IMR-90 (cell line): ENCODE results near the gene PLIN5.
A peak's percentile ranks its signal among the peaks of the same experiment; 100 is the strongest.

Source experiments
- BHLHE40 ChIP-seq: fragments of 150-350 bp; IDR thresholded peaks from 2 replicates; pipeline ENCODE4 v1.6.1; 2016; ENCODE audit warnings: mild to moderate bottlenecking, low read depth, low read length
- CEBPB ChIP-seq: IDR thresholded peaks from 2 replicates; pipeline ENCODE4 v1.6.1; 2012; ENCODE audit warnings: low read depth, low read length, improper control_type of control experiment
- CHD1 ChIP-seq: IDR thresholded peaks from 2 replicates; pipeline ENCODE4 v1.6.1; 2012; ENCODE audit warnings: low read depth, low read length, improper control_type of control experiment
- MAFK ChIP-seq: IDR thresholded peaks from 2 replicates; pipeline ENCODE4 v1.6.1; 2012; ENCODE audit warnings: low read depth, low read length, improper control_type of control experiment
- MAZ ChIP-seq: IDR thresholded peaks from 2 replicates; pipeline ENCODE4 v1.6.1; 2012; ENCODE audit warnings: low read depth, mild to moderate bottlenecking, low read length, improper control_type of control experiment, moderate library complexity, borderline replicate concordance
- POLR2A ChIP-seq: IDR thresholded peaks from 2 replicates; pipeline ENCODE4 v1.6.1; 2012; ENCODE audit warnings: mild to moderate bottlenecking, low read depth, low read length
- RAD21 ChIP-seq: IDR thresholded peaks from 2 replicates; pipeline ENCODE4 v1.6.1; 2012; ENCODE audit warnings: low read length, improper control_type of control experiment
- RCOR1 ChIP-seq: IDR thresholded peaks from 2 replicates; pipeline ENCODE4 v1.6.1; 2012; ENCODE audit warnings: mild to moderate bottlenecking, low read length, improper control_type of control experiment; ENCODE audit not compliant: insufficient replicate concordance
- RFX5 ChIP-seq: IDR thresholded peaks from 2 replicates; pipeline ENCODE4 v1.8.0; 2012; ENCODE audit warnings: low read depth, mild to moderate bottlenecking, low read length, moderate library complexity
- SMC3 ChIP-seq: fragments of 150-350 bp; IDR thresholded peaks from 2 replicates; pipeline ENCODE4 v1.6.1; 2016; ENCODE audit warnings: low read depth, mild to moderate bottlenecking, antibody characterized with exemption, low read length, moderate library complexity
- TF ChIP-seq, protein P1 (sequence below): conservative IDR thresholded peaks from 2 replicates; pipeline ENCODE4 v1.5.1; 2012; ENCODE audit warnings: mild to moderate bottlenecking, low read depth, low read length, improper control_type of control experiment
- TF ChIP-seq, protein P2 (sequence below): fragments of 150-350 bp; IDR thresholded peaks from 2 replicates; pipeline ENCODE4 v1.6.1; 2016; ENCODE audit warnings: low read depth, mild to moderate bottlenecking, low read length, moderate library complexity, borderline replicate concordance
- TF ChIP-seq, protein P3 (sequence below): fragments of 150-350 bp; IDR thresholded peaks from 2 replicates; pipeline ENCODE4 v1.6.1; 2017; ENCODE audit warnings: mild to moderate bottlenecking, antibody characterized with exemption, low read length, low read depth

DNA sequence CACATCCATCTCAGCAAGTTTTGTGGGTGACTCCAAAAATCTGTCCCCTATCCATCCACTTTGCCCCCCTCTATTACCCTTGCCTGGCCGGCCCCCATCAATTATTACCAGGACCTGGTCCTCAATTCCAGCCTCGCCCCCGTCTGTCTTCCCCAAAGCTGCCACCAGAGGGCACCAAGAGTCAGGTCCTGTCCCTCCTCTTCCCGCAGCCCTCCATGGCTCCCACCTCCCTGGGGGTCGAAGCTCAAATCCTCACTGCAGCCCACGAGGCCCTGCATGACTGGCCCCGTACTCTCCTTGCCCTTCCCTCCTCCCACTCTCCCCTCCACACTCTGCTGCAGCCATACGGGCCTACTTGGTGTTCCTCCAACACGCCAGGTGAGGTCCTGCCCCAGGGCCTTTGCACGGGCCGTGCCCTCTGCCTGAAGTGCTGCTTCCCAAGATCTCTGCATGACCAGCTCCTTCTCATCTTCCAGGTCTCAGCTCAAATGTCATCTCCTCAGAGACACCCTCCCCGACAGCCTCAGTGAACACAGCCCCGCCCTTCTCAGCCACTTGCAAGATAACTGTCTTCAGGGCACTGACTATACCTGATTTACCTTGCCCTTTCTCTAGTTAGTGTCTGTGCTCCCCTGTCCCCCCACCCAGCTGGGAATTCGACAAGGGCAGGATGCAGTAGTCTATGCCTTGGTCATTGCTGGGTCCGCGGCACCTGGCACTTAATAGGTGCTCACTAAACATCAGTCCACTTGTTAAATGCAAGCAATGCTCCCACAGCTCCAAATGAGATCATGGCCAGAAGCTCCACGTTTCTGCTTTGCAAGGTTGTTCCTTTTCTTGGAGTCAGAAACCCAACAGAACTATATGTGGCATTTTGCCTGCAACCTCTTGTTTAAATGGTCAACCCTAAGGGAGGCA, 41.3 kb upstream of the PLIN5 start:
- TF ChIP-seq, protein P1, sequence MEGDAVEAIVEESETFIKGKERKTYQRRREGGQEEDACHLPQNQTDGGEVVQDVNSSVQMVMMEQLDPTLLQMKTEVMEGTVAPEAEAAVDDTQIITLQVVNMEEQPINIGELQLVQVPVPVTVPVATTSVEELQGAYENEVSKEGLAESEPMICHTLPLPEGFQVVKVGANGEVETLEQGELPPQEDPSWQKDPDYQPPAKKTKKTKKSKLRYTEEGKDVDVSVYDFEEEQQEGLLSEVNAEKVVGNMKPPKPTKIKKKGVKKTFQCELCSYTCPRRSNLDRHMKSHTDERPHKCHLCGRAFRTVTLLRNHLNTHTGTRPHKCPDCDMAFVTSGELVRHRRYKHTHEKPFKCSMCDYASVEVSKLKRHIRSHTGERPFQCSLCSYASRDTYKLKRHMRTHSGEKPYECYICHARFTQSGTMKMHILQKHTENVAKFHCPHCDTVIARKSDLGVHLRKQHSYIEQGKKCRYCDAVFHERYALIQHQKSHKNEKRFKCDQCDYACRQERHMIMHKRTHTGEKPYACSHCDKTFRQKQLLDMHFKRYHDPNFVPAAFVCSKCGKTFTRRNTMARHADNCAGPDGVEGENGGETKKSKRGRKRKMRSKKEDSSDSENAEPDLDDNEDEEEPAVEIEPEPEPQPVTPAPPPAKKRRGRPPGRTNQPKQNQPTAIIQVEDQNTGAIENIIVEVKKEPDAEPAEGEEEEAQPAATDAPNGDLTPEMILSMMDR, result peak; percentile 60
- TF ChIP-seq POLR2A (no peak), MAFK (no peak), BHLHE40 (no peak), RFX5 (no peak), SMC3 (peak; percentile 49), RAD21 (peak; percentile 51), MAZ (no peak), CEBPB (no peak), RCOR1 (no peak), CHD1 (no peak)
- TF ChIP-seq, protein P2, sequence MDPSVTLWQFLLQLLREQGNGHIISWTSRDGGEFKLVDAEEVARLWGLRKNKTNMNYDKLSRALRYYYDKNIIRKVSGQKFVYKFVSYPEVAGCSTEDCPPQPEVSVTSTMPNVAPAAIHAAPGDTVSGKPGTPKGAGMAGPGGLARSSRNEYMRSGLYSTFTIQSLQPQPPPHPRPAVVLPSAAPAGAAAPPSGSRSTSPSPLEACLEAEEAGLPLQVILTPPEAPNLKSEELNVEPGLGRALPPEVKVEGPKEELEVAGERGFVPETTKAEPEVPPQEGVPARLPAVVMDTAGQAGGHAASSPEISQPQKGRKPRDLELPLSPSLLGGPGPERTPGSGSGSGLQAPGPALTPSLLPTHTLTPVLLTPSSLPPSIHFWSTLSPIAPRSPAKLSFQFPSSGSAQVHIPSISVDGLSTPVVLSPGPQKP, result no peak
- TF ChIP-seq, protein P3, sequence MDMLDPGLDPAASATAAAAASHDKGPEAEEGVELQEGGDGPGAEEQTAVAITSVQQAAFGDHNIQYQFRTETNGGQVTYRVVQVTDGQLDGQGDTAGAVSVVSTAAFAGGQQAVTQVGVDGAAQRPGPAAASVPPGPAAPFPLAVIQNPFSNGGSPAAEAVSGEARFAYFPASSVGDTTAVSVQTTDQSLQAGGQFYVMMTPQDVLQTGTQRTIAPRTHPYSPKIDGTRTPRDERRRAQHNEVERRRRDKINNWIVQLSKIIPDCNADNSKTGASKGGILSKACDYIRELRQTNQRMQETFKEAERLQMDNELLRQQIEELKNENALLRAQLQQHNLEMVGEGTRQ, result no peak
